HEK293 (cell line): ENCODE data around the gene UPK1A.

Experiments used
- BCL6B ChIP-seq: fragments of 450-650 bp; formaldehyde crosslinking; IDR thresholded peaks from 2 replicates; pipeline ENCODE4 v1.5.1; 2017; ENCODE audit warnings: missing biosample characterization, missing genetic modification characterization
- HOXC10 ChIP-seq: sonication (generic); formaldehyde crosslinking; IDR thresholded peaks from 2 replicates; pipeline ENCODE4 v1.8.1; 2023; ENCODE audit warnings: mild to moderate bottlenecking, missing genetic modification reagents
- MYNN ChIP-seq: fragments of 450-650 bp; formaldehyde crosslinking; IDR thresholded peaks from 2 replicates; pipeline ENCODE4 v1.5.1; 2016; ENCODE audit warnings: missing biosample characterization, missing genetic modification characterization, borderline replicate concordance
- PRDM2 ChIP-seq: fragments of 450-650 bp; formaldehyde crosslinking; IDR thresholded peaks from 2 replicates; pipeline ENCODE4 v1.5.1; 2016; ENCODE audit warnings: missing biosample characterization, missing genetic modification characterization, borderline replicate concordance
- PRDM4 ChIP-seq: fragments of 450-650 bp; formaldehyde crosslinking; IDR thresholded peaks from 2 replicates; pipeline ENCODE4 v1.5.1; 2017; ENCODE audit warnings: missing biosample characterization, missing genetic modification characterization
- REPIN1 ChIP-seq: fragments of 450-650 bp; formaldehyde crosslinking; IDR thresholded peaks from 2 replicates; pipeline ENCODE4 v1.5.1; 2017; ENCODE audit warnings: missing biosample characterization, missing genetic modification characterization, low read depth
- SCRT1 ChIP-seq: fragments of 450-650 bp; formaldehyde crosslinking; IDR thresholded peaks from 2 replicates; pipeline ENCODE4 v1.5.1; 2016; ENCODE audit warnings: missing biosample characterization, missing genetic modification characterization, borderline replicate concordance
- SP7 ChIP-seq: fragments of 450-650 bp; formaldehyde crosslinking; IDR thresholded peaks from 2 replicates; pipeline ENCODE4 v1.5.1; 2016; ENCODE audit warnings: missing biosample characterization, missing genetic modification characterization
- YY2 ChIP-seq: fragments of 450-650 bp; formaldehyde crosslinking; IDR thresholded peaks from 2 replicates; pipeline ENCODE4 v1.5.1; 2016; ENCODE audit warnings: missing biosample characterization, missing genetic modification characterization
- ZBTB21 ChIP-seq: fragments of 450-650 bp; formaldehyde crosslinking; IDR thresholded peaks from 2 replicates; pipeline ENCODE4 v1.5.1; 2017; ENCODE audit warnings: missing biosample characterization, missing genetic modification characterization
- ZFP37 ChIP-seq: fragments of 450-650 bp; formaldehyde crosslinking; IDR thresholded peaks from 2 replicates; pipeline ENCODE4 v1.5.1; 2016; ENCODE audit warnings: missing biosample characterization, missing genetic modification characterization
- ZNF132 ChIP-seq: fragments of 450-650 bp; formaldehyde crosslinking; IDR thresholded peaks from 2 replicates; pipeline ENCODE4 v1.5.1; 2017; ENCODE audit warnings: missing biosample characterization, missing genetic modification characterization, borderline replicate concordance
- ZNF146 ChIP-seq: fragments of 450-650 bp; formaldehyde crosslinking; IDR thresholded peaks from 2 replicates; pipeline ENCODE4 v1.5.1; 2016; ENCODE audit warnings: missing biosample characterization, missing genetic modification characterization
- ZNF19 ChIP-seq: fragments of 450-650 bp; formaldehyde crosslinking; IDR thresholded peaks from 2 replicates; pipeline ENCODE4; 2016; ENCODE audit warnings: missing biosample characterization, missing genetic modification characterization, low read depth
- ZNF24 ChIP-seq: fragments of 450-650 bp; formaldehyde crosslinking; IDR thresholded peaks from 2 replicates; pipeline ENCODE4 v1.5.1; 2016; ENCODE audit warnings: missing biosample characterization, missing genetic modification characterization
- ZNF324 ChIP-seq: fragments of 450-650 bp; formaldehyde crosslinking; IDR thresholded peaks from 2 replicates; pipeline ENCODE4 v1.5.1; 2016; ENCODE audit warnings: missing biosample characterization, missing genetic modification characterization
- ZNF391 ChIP-seq: fragments of 450-650 bp; formaldehyde crosslinking; IDR thresholded peaks from 2 replicates; pipeline ENCODE4 v1.5.1; 2016; ENCODE audit warnings: low read depth, missing biosample characterization, missing genetic modification characterization, borderline replicate concordance
- ZNF398 ChIP-seq: fragments of 450-650 bp; formaldehyde crosslinking; IDR thresholded peaks from 2 replicates; pipeline ENCODE4 v1.5.1; 2017; ENCODE audit warnings: missing biosample characterization, missing genetic modification characterization
- ZNF449 ChIP-seq: fragments of 450-650 bp; formaldehyde crosslinking; IDR thresholded peaks from 2 replicates; pipeline ENCODE4 v1.5.1; 2017; ENCODE audit warnings: missing biosample characterization, mild to moderate bottlenecking, missing genetic modification characterization, moderate library complexity
- ZNF473 ChIP-seq: fragments of 450-650 bp; formaldehyde crosslinking; IDR thresholded peaks from 2 replicates; pipeline ENCODE4 v1.5.1; 2017; ENCODE audit warnings: missing biosample characterization, missing genetic modification characterization
- ZNF513 ChIP-seq: fragments of 450-650 bp; IDR thresholded peaks from 2 replicates; pipeline ENCODE4 v1.5.1; 2018; ENCODE audit warnings: missing biosample characterization, missing genetic modification characterization
- ZNF555 ChIP-seq: fragments of 450-650 bp; formaldehyde crosslinking; conservative IDR thresholded peaks from 2 replicates; pipeline ENCODE4 v1.5.1; 2017; ENCODE audit warnings: missing biosample characterization, mild to moderate bottlenecking, missing genetic modification characterization, inconsistent platforms
- ZNF561 ChIP-seq: fragments of 450-650 bp; IDR thresholded peaks from 2 replicates; pipeline ENCODE4 v1.5.1; 2018; ENCODE audit warnings: missing biosample characterization, missing genetic modification characterization, borderline replicate concordance
- ZNF792 ChIP-seq: fragments of 450-650 bp; formaldehyde crosslinking; IDR thresholded peaks from 2 replicates; pipeline ENCODE4 v1.5.1; 2016; ENCODE audit warnings: missing biosample characterization, missing genetic modification characterization

UPK1A gene

GRCh38 chr19:35693835-35694599, 27.7 kb downstream of the UPK1A start (continued):
- TF ChIP-seq BCL6B (peak; percentile 84), ZNF391 (tag by site-specific recombination) (peak; percentile 85), PRDM4 (peak; percentile 73; the same call in 1 of the 2 replicates), ZNF324 (tag by site-specific recombination) (peak; percentile 76), ZNF132 (no peak), ZNF513 (tag by site-specific recombination) (peak; percentile 98), ZNF449 (no peak), ZFP37 (tag by site-specific recombination) (peak; percentile 97), REPIN1 (peak; percentile 84; the same call in 1 of the 2 replicates), ZNF146 (tag by site-specific recombination) (peak; percentile 27; the same call in 1 of the 2 replicates), PRDM2 (tag by site-specific recombination) (no peak), ZBTB21 (tag by site-specific recombination) (peak; percentile 36; the same call in 1 of the 2 replicates), MYNN (tag by site-specific recombination) (no peak), ZNF19 (tag by site-specific recombination) (no peak), HOXC10 (CRISPR knock-in tag) (no peak), YY2 (no peak), ZNF561 (tag by site-specific recombination) (peak; percentile 63; the same call in 1 of the 2 replicates), ZNF792 (tag by site-specific recombination) (no peak), ZNF398 (peak; percentile 100), ZNF555 (tag by site-specific recombination) (no peak), ZNF473 (tag by site-specific recombination) (peak; percentile 82), ZNF24 (tag by site-specific recombination) (no peak), SP7 (tag by site-specific recombination) (peak; percentile 79), SCRT1 (tag by site-specific recombination) (peak; percentile 81; the same call in 1 of the 2 replicates)
